Right lobe of liver (tissue), 4 donors: Measurements from ENCODE around the gene GFRA1.

ENCODE experiments used
- CTCF ChIP-seq, 4 donors: fragments of 200-600 bp in 3 of 4; fragments of 450-650 bp in 1 of 4; IDR thresholded peaks; one replicate each; pipeline versions ENCODE4 v1.5.1 to v1.8.0; 2016 to 2022; ENCODE audit warnings: antibody characterized with exemption in 4 of 4, mild to moderate bottlenecking in 2 of 4
- POLR2A ChIP-seq: fragments of 450-650 bp; IDR thresholded peaks from one replicate; pipeline ENCODE4 v1.6.1; 2017; ENCODE audit warnings: antibody characterized with exemption, mild to moderate bottlenecking
- donor health status: DM: no; HTN: no; CAD: no.
- donor health status: DM: no; HTN: no; CAD: no.
- donor health status: DM: no; HTN: yes; CAD: no.

- no peak for TF ChIP-seq CTCF (IDR thresholded peaks at IDR 0.05)
- TF ChIP-seq POLR2A: no peak
Measured at GRCh38 chr10:116071453-116072148, 201.4 kb downstream of the GFRA1 start.
